GM12874 (cell line): ENCODE data around the gene CBLC.

Experiments used
- TF ChIP-seq, protein P1 (sequence below): IDR thresholded peaks from 2 replicates; pipeline ENCODE4 v1.5.1; 2011; ENCODE audit warnings: low read depth, mild to moderate bottlenecking, control low read depth, low read length, moderate library complexity; ENCODE audit not compliant: insufficient read depth

Gene CBLC

DNA sequence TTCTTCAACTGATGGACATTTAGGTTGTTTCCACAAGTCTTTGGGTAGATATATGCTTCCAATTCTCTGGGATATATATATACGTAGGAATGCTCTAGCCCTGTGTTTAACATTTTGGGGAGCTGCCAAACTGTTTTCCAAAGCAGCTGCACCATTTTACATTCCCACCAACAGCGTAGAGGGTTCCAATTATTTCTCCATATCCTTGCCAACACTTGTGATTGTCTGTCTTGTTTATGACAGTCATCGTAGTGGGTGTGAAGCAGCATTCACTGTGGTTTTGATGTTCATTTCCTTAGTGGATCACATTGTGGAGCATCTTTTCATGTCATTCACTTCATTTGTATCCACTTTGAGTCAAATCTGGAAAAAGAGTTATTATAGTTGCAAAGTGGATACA, 4.7 kb upstream of the CBLC start:
- TF ChIP-seq, protein P1, sequence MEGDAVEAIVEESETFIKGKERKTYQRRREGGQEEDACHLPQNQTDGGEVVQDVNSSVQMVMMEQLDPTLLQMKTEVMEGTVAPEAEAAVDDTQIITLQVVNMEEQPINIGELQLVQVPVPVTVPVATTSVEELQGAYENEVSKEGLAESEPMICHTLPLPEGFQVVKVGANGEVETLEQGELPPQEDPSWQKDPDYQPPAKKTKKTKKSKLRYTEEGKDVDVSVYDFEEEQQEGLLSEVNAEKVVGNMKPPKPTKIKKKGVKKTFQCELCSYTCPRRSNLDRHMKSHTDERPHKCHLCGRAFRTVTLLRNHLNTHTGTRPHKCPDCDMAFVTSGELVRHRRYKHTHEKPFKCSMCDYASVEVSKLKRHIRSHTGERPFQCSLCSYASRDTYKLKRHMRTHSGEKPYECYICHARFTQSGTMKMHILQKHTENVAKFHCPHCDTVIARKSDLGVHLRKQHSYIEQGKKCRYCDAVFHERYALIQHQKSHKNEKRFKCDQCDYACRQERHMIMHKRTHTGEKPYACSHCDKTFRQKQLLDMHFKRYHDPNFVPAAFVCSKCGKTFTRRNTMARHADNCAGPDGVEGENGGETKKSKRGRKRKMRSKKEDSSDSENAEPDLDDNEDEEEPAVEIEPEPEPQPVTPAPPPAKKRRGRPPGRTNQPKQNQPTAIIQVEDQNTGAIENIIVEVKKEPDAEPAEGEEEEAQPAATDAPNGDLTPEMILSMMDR: no peak

DNA sequence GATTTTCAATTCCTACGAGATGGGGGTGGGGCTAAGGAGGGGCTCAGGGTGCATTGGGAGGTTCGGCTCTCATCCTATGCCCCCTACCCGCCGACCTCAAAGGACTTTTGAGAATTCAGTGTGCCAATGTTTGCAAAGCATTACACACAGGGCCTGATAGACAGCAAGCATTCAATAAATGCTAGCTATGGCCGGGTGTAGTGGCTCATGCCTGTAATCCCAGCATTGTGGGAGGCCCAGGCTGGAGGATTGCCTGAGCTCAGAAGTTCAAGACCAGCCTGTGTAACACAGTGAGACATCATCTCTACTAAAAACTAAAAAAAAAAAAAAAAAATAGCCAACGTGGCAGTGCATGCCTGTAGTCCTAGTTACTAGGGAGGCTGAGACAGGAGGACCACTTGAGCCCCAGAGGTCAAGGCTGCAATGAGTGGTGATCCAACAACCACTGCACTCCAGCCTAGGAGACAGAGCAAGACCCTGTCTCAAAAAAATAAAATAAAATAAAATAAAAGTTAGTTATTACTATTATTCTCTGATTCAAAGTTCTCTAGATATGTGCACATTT, 1.9 kb upstream of the CBLC start:
- TF ChIP-seq, protein P1: no peak

DNA sequence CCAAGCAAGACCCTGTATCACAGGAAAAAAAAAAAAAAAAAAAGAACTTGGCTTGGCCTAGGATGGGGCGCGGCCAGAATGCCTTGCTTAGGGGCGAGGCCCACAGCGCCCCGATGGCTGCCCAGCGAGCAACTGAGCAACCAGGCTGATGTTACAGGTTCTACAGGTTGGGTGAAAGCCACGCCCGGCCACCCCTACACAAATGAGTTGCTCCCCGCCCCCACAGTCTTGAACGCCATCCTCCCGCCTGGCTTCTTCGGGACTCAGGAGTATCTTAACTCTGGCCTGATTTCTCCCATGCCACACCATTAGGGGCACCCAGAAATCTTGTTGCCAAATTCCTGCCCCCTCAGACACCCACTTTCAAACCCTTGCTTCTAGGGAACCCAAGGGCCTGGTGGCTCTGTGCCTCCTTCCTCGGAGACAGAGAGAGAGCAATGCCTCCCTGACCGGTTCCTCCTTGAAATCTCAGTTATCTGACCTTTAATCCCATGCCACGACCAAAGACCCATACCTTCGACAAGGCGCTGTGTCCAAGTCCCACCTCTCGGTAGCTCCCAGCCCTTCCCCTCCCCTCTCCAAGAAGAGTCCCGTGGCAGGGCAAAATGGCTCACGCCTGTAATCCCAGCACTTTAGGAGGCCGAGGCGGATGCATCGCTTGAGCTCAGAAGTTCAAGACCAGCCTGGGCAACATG, 1.1 kb upstream of the CBLC start:
- TF ChIP-seq, protein P1: no peak

DNA sequence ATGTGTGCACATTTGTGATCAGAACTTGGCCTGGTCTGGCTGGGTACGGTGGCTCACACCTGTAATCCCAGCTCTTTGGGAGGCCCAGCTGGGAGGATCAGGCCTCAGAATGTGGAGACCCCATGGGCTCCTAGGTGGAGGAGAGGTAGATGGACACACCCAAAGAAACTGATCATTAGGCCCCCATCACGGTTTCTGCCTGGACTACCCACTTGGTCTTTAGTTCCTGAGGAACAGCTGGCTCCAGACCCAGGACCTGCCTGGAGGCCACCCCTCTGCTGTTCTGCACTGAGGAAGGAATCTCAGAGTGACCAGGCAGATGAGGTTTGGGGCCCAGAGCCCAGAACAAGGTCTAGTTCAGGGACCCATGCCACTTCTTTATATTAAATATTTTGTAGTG, 1.5 kb downstream of the CBLC start:
- TF ChIP-seq, protein P1: no peak

DNA sequence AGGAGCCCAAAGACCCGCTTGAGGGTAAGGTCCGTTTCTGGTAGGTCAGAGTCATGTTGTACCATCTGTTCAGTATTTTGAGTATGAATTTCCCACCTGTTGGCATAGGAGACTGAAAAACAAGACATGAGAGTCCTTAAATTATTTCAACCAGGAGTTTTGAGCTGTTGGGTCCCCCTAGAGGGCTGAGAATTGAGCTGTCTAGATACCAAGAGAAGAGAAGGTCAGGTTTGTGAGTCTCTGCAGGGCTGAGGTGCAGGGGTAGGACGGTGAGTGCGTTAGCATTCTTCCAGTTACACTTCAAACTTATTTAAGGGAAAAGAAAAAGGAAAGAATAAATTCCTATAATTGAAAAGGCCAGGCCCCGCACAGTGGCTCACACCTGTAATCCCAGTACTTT, 5.0 kb downstream of the CBLC start:
- TF ChIP-seq, protein P1: no peak

DNA sequence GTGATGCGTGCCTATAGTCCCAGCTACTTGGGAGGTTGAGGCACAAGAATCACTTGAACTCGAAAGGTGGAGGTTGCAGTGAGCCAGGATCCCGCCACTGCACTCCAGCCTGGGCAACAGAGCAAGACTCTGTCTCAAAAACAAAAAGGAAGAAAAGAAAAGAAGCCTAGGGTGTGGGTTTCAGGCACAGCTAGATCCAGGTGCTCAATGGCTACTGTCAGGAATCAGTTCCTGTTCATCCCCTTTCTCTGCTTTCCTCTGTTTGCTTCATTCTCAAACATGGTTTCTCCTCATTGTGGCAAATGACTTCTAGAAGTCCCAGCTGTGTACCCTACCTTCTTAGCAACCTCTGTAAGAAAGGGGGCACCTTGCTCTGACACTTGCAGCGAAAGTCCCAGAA, 5.9 kb downstream of the CBLC start:
- TF ChIP-seq, protein P1: no peak

DNA sequence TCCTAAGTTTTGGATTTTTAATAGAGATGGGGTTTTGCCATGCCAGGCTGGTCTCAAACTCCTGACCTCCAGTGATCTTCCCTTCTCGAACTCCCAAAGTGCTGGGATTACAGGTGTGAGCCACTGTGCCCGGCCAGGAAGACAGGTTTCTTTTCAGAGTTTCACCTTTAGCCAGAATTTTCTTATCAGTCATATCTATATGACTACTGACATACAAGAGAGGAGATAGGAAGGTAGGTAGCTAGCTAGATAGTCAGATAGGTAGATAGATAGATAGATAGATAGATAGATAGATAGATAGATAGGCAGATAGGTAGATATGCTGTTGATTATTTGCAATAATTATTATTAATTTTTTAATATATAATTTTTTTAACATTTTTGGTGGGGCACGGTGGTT, 7.6 kb downstream of the CBLC start:
- TF ChIP-seq, protein P1: no peak
